Measurements from ENCODE around the gene PRCC. TPM values are rescaled to one million over a fixed set of nuclear protein-coding genes. Genes with fewer than 3 reads are reported as not detected.

PRCC gene
- total RNA-seq, 4 donors from 2014 or later: 33.4 to 41.0 (median 33.9) TPM

DNA sequence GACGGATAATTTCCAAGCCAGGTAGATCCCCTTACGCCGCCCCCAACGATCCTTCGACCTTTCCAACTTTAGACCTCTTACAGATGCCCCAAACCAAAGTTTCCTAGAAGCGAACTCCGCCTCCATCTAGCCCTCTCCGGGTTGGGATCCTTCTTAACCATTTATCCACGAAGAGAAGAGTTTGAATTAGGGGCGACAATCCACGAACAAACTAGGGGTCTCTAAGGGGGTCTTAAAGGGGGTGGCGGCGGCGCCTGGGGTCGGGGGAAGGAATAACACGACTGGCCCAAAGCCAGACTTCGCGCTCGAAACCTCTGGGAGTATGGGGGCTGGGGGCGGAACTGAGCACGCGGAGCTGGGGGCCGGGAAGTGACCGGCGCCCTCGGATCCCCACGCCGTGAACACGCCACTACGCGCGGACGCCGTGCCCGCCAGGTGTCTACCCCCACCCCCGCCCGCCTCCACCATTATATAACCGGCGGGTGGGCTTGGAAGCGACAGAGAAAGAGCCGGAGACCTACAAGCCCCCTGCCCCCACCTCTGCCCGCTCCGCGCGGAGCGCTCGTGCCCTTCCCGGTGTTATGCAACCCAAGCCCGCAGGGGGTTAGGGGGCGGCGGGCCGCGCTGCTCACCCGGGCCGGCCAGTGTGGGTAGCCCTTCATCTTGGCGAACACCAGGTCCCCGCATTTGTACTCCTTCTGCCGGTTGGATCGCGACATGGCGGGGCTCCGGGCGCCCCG is 16.5 kb upstream of the PRCC start:
- no peaks in the 10 kb centered on the region for H3K27me3 ChIP-seq
- ATAC-seq: peak; percentile 29
- H3K4me3 ChIP-seq: peak overlapping the region; percentile 97 to 98
- H3K4me1 ChIP-seq: peaks cover 3 to 58% (median 35%) of the 10 kb centered on the region in 3 donors
- no peaks in the 10 kb centered on the region for H3K9me3 ChIP-seq
- H3K36me3 ChIP-seq: no peaks in the 10 kb centered on the region
- no peak for TF ChIP-seq POLR2A (IDR thresholded peaks at IDR 0.05)
- TF ChIP-seq, protein P1, sequence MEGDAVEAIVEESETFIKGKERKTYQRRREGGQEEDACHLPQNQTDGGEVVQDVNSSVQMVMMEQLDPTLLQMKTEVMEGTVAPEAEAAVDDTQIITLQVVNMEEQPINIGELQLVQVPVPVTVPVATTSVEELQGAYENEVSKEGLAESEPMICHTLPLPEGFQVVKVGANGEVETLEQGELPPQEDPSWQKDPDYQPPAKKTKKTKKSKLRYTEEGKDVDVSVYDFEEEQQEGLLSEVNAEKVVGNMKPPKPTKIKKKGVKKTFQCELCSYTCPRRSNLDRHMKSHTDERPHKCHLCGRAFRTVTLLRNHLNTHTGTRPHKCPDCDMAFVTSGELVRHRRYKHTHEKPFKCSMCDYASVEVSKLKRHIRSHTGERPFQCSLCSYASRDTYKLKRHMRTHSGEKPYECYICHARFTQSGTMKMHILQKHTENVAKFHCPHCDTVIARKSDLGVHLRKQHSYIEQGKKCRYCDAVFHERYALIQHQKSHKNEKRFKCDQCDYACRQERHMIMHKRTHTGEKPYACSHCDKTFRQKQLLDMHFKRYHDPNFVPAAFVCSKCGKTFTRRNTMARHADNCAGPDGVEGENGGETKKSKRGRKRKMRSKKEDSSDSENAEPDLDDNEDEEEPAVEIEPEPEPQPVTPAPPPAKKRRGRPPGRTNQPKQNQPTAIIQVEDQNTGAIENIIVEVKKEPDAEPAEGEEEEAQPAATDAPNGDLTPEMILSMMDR (IDR thresholded peaks at IDR 0.05): peak in 2 of 4 experiments; percentile 52 to 53
- TF ChIP-seq POLR2AphosphoS5 (IDR thresholded peaks at IDR 0.05): no peak
- H3K27ac ChIP-seq: peak overlapping the region; percentile 92 to 100 (median 98)
- WGBS, 2 donors (ENCODE audit: low coverage in 1 of 2): 0% methylated on average over 2 to 10 of the region's 64 CpGs

DNA sequence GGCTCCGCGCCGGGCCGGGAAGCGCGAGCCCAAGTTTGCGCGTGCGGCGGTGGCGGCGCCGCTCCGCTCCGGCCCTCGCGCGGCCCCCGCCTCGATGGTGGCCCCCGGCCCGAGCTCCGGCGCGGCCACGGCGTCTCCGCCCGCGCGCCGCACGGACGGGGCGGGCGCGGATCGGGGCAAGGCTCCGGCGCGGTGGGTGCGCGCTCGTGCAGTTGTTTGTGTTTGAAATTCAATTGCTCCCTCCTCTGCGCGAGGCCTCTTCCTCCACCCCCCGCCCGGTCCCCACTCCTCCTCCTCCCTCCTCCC is 15.9 kb upstream of the PRCC start, which contains the start of gene HDGF:
HDGF (minus strand) TSS at position 225 of the 306 bp plus-strand sequence. CDS start 246 bp downstream, outside the sequence.
- peak within 1 kb of the TSS; percentile 97 to 98 for H3K4me3 ChIP-seq
- 0% methylated on average over 11 of the region's 48 CpGs; no CpG with 5 or more reads in 1 of the 2 donors for WGBS, 2 donors (ENCODE audit: low coverage in 1 of 2)
- no peaks in the 10 kb centered on the region for H3K36me3 ChIP-seq
- ATAC-seq: no peak
- no peaks in the 10 kb centered on the region for H3K27me3 ChIP-seq
- H3K27ac ChIP-seq: peak within 1 kb of the TSS; percentile 92 to 100 (median 98)
- H3K9me3 ChIP-seq: no peaks in the 10 kb centered on the region
- TF ChIP-seq POLR2A (IDR thresholded peaks at IDR 0.05) (peak in 1 of 2 donors; percentile 29), EP300 (IDR thresholded peaks at IDR 0.05) (no peak)
- H3K4me1 ChIP-seq: peaks cover 0 to 52% (median 30%) of the 10 kb centered on the region in 3 donors

DNA sequence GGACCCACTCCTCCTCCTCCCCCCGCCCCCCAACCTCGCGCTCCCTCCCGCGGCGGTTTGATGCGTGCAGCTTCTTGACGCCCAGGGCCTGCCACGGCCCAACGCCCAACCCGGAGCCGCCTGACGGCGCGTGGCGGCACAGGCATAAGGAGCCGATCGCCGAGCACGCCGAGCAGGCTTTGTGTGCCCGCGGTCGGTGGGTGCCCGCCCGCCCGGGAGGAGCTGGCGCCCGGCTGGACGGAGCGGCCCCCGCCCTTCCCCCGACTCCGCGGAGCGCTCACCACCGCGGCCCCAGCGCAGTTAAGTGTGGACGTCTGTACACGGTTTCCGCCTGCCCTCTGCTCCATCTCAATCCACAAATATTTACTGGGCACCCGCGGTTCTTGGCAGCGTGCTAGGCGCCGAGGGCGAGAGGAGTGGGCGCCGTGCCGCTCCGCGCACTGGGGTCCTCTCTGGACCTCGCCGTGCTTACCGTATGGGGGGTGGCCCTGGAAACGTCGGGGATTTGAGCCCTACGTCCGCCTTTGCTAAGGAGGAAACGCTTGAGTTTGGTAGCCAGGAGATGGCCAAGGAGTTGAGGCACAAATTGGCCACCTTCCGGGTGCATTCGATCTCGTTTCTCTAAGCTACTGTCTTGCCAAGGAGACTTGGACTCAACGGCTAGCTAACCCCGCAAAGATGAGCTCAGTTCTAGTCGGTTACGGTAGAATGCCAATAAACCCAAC is 15.4 kb upstream of the PRCC start:
- peak overlapping the region; percentile 92 to 100 (median 98) for H3K27ac ChIP-seq
- H3K4me1 ChIP-seq: peaks cover 0 to 48% (median 29%) of the 10 kb centered on the region in 3 donors
- 0% methylated on average over 1 to 5 of the region's 68 CpGs for WGBS, 2 donors (ENCODE audit: low coverage in 1 of 2)
- peak; percentile 88 for ATAC-seq
- H3K9me3 ChIP-seq: no peaks in the 10 kb centered on the region
- no peaks in the 10 kb centered on the region for H3K36me3 ChIP-seq
- H3K4me3 ChIP-seq: peak overlapping the region; percentile 97 to 98
- no peaks in the 10 kb centered on the region for H3K27me3 ChIP-seq
- TF ChIP-seq POLR2A (IDR thresholded peaks at IDR 0.05): peak in 1 of 2 donors; percentile 46
- no peak for TF ChIP-seq EP300 (IDR thresholded peaks at IDR 0.05)
- TF ChIP-seq POLR2AphosphoS5 (IDR thresholded peaks at IDR 0.05): peak; percentile 78
- TF ChIP-seq, protein P1 (IDR thresholded peaks at IDR 0.05): peak in 2 of 4 experiments; percentile 32 to 42

DNA sequence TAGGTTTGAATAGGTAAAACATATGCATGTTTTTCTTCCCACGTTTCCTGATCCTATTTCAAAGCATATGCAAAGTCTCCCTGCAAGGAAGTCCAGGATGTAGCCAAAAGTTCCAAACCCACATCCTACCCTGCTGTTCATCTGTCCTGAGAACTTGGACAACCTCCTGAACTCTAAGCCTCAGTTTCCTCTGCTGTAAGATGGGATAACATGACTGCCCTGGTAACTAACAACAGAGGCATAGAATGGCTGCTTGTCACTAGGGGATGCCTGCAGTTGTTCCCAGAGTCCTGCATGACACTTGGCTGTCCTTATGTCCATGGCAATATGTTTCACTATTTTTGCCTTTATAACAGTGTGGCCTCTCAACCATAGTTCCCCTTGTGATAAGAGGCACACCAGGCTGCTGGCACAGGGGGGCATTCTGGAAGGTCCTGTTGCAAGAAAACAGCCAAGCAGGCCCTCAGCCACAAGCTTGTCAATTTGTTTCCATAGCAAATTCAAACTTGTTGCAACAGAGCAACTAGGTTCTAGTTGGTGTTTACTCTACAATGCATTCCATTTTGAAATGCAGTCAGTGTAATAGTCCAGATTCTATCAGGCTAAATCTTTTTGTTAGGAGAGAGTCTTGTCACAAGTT is 14.4 kb upstream of the PRCC start:
- peak overlapping the region in 3 of 4 donors; percentile 98 to 100 (median 99) for H3K27ac ChIP-seq
- H3K4me1 ChIP-seq: peaks cover 0 to 40% (median 24%) of the 10 kb centered on the region in 3 donors
- peak overlapping the region in 1 of 2 donors; percentile 98 for H3K4me3 ChIP-seq
- no peaks in the 10 kb centered on the region for H3K27me3 ChIP-seq
- TF ChIP-seq EP300 (IDR thresholded peaks at IDR 0.05) (no peak), POLR2AphosphoS5 (IDR thresholded peaks at IDR 0.05) (peak; percentile 22)
- no peaks in the 10 kb centered on the region for H3K9me3 ChIP-seq
- no peak for ATAC-seq
- WGBS, 2 donors (ENCODE audit: low coverage in 1 of 2): 25 to 29% methylated on average over 1 of the region's 1 CpG
- H3K36me3 ChIP-seq: no peaks in the 10 kb centered on the region

DNA sequence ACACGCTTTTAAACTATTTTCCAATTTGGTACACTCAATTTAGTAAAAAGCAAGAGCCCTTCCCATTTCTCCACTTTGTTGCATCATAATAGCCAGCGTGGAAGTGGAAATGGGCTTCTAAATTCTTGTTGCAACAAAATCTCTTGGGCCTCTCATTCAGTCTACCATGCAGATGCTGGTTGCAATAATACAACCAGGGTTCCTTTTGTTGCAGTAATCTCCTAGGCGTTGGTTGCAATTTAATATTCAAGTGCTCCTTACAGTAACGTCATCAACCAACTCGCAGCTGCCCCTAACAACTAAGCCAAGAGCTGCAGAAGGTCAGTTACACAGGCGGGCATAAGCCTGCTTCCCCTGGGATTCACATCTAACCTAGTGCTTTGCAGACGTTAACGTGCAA is 13.1 kb upstream of the PRCC start:
- ATAC-seq: no peak
- TF ChIP-seq POLR2A (IDR thresholded peaks at IDR 0.05) (no peak), POLR2AphosphoS5 (IDR thresholded peaks at IDR 0.05) (no peak), EP300 (IDR thresholded peaks at IDR 0.05) (no peak)
- TF ChIP-seq, protein P1 (IDR thresholded peaks at IDR 0.05): no peak

More for the DNA sequence above, 13.1 kb upstream of the PRCC start:
- Histone ChIP-seq H3K36me3 (no peaks in the 10 kb centered on the region), H3K9me3 (no peaks in the 10 kb centered on the region), H3K27ac (no peak overlapping the region), H3K27me3 (no peaks in the 10 kb centered on the region), H3K4me3 (no peak overlapping the region), H3K4me1 (peaks cover 0 to 27% (median 14%) of the 10 kb centered on the region in 3 donors)
- 80% methylated on average over 7 of the region's 8 CpGs; no CpG with 5 or more reads in 1 of the 2 donors for WGBS, 2 donors (ENCODE audit: low coverage in 1 of 2)
